GM12878 (cell line): ENCODE data around the gene ELP2. TPM values are rescaled to one million over a fixed set of nuclear protein-coding genes. Genes with fewer than 3 reads are reported as not detected.

Experiments used
- ATAC-seq: fragments of 200-7000 bp; cut with Tn5 transposase; 3 replicates; pipeline ENCODE4 v1.9.1; 2020; ENCODE audit warnings: mild to moderate bottlenecking, moderate library complexity
- BruUV-seq: library from RNA; stranded (reverse); fragments of 400-500 nt; replicated peaks from 2 replicates; lab custom pipeline; 2021; lab: Mats Ljungman, UMichigan
- CTCF ChIA-PET: fragments of 300-600 bp; sonication (Branson Sonifier 250); formaldehyde crosslinking; extraction: SDS; loops from one replicate; lab custom pipeline; 2021; ENCODE audit warnings: inconsistent platforms; lab: Yijun Ruan, JAX
- POLR2A ChIA-PET: fragments of 350-600 bp; formaldehyde crosslinking; extraction: SDS; loops from one replicate; lab custom pipeline; 2021; ENCODE audit warnings: inconsistent platforms; lab: Charles Lee
- RAD21 ChIA-PET: fragments of 300-600 bp; sonication (Branson Sonifier 250); formaldehyde crosslinking; loops from one replicate; lab custom pipeline; 2023; ENCODE audit warnings: antibody characterized with exemption; ENCODE audit not compliant: unreplicated experiment; lab: Charles Lee
- SMC1A ChIA-PET: fragments of 300-600 bp; sonication (Branson Sonifier 250); formaldehyde crosslinking; loops from one replicate; lab custom pipeline; 2023; ENCODE audit not compliant: unreplicated experiment, uncharacterized antibody; lab: Charles Lee
- DNase-seq: peaks from one replicate; pipeline ENCODE4 v3.0.0-alpha.2; 2011; ENCODE audit warnings: low read depth, low spot score
- FAIRE-seq: peaks from 3 replicates; lab custom pipeline; 2011; peaks lifted over from hg19 to GRCh38; lab: Jason Lieb, UNC
- H2AFZ ChIP-seq: 2 replicates; pipeline ENCODE4 v1.6.0; 2011; ENCODE audit warnings: low read depth, low read length, control low read depth; ENCODE audit not compliant: control insufficient read depth
- H3K27ac ChIP-seq: 2 replicates; pipeline ENCODE4 v1.5.1; 2011; ENCODE audit warnings: control low read depth; ENCODE audit not compliant: control insufficient read depth, insufficient read depth
- H3K27me3 ChIP-seq, 2 experiments: replicated peaks in 1 of 2; 2 replicates each; pipeline versions ENCODE4 v1.6.0 to v1.6.1; 2011; ENCODE audit warnings: low read length in 1 of 2; ENCODE audit not compliant: control insufficient read depth in 2 of 2, insufficient read depth in 2 of 2
- H3K36me3 ChIP-seq, 2 experiments: 2 replicates each; pipeline ENCODE4 v1.5.1; 2011; ENCODE audit warnings: low read length in 1 of 2; ENCODE audit not compliant: control insufficient read depth in 2 of 2, insufficient read depth in 2 of 2
- H3K4me1 ChIP-seq: 2 replicates; pipeline ENCODE4 v1.6.1; 2011; ENCODE audit warnings: mild to moderate bottlenecking, low read length, moderate library complexity, mixed read lengths; ENCODE audit not compliant: control insufficient read depth, insufficient read depth
- H3K4me2 ChIP-seq: 2 replicates; pipeline ENCODE4 v1.6.0; 2011; ENCODE audit warnings: control low read depth; ENCODE audit not compliant: control insufficient read depth, insufficient read depth
- H3K4me3 ChIP-seq: fragments of 200-600 bp; sonication (generic); 2 replicates; pipeline ENCODE4 v1.5.1; 2016
- H3K79me2 ChIP-seq: 2 replicates; pipeline ENCODE4 v1.6.0; 2011; ENCODE audit warnings: low read length; ENCODE audit not compliant: control insufficient read depth, insufficient read depth
- H3K9ac ChIP-seq: 2 replicates; pipeline ENCODE4 v1.8.0; 2011; ENCODE audit warnings: low read length, control low read depth, mixed read lengths; ENCODE audit not compliant: control insufficient read depth, insufficient read depth
- H3K9me3 ChIP-seq: replicated peaks from 3 replicates; pipeline ENCODE4 v1.5.1; 2011; ENCODE audit warnings: mild to moderate bottlenecking, low read length; ENCODE audit not compliant: control insufficient read depth, insufficient read depth
- H4K20me1 ChIP-seq: 2 replicates; pipeline ENCODE4 v1.6.0; 2011; ENCODE audit not compliant: control insufficient read depth, insufficient read depth
- EED ChIP-seq: sonication (generic); IDR thresholded peaks from 2 replicates; pipeline ENCODE4 v1.6.1; 2016; ENCODE audit warnings: antibody characterized with exemption, low read depth
- ESRRA ChIP-seq: IDR thresholded peaks from 2 replicates; pipeline ENCODE4 v1.6.1; 2012; ENCODE audit warnings: mild to moderate bottlenecking, low read length, improper control_type of control experiment
- ETV6 ChIP-seq, 2 experiments: fragments of 450-650 bp in 1 of 2; IDR thresholded peaks in 1 of 2; conservative IDR thresholded peaks in 1 of 2; 2 replicates each; pipeline ENCODE4 v1.6.1; 2014; ENCODE audit warnings: antibody characterized with exemption in 1 of 2, borderline replicate concordance in 1 of 2, low read depth in 1 of 2, mild to moderate bottlenecking in 1 of 2, moderate library complexity in 1 of 2
- FOXK2 ChIP-seq: fragments of 450-650 bp; IDR thresholded peaks from 2 replicates; pipeline ENCODE4 v1.6.1; 2017; ENCODE audit warnings: mild to moderate bottlenecking, moderate library complexity
- IRF4 ChIP-seq: IDR thresholded peaks from 2 replicates; pipeline ENCODE4 v1.6.1; 2011; ENCODE audit warnings: low read depth, low read length
- POLR2A ChIP-seq: IDR thresholded peaks from 2 replicates; pipeline ENCODE4 v1.6.1; 2011; ENCODE audit warnings: low read depth, mild to moderate bottlenecking, low read length
- SMAD1 ChIP-seq: fragments of 450-650 bp; IDR thresholded peaks from 2 replicates; pipeline ENCODE4 v1.6.1; 2018; ENCODE audit warnings: mild to moderate bottlenecking, low read depth; ENCODE audit not compliant: partially characterized antibody
- SPI1 ChIP-seq: IDR thresholded peaks from 2 replicates; pipeline ENCODE4 v1.6.1; 2011; ENCODE audit warnings: low read depth, mild to moderate bottlenecking, low read length, moderate library complexity, borderline replicate concordance; ENCODE audit not compliant: insufficient read depth
- TBL1XR1 ChIP-seq: IDR thresholded peaks from 2 replicates; pipeline ENCODE4 v1.6.1; 2012; ENCODE audit warnings: low read depth, low read length, improper control_type of control experiment
- ZSCAN29 ChIP-seq: fragments of 450-650 bp; IDR thresholded peaks from 2 replicates; pipeline ENCODE4 v1.6.1; 2017; ENCODE audit warnings: mild to moderate bottlenecking, moderate library complexity
- WGBS: methylation state at CpG from one replicate; pipeline ENCODE4 v1.1.6; 2016; ENCODE audit warnings: low lambda C conversion rate; ENCODE audit not compliant: insufficient replicate concordance, insufficient coverage; ENCODE audit errors: missing lambda C conversion rate; 5-methylcytosine and 5-hydroxymethylcytosine counted together
- in situ Hi-C: fragments of 300-500 bp; cut with MboI; formaldehyde crosslinking; loops from 9 replicates; pipeline ENCODE4 v1.14.3; 2018; ENCODE audit warnings: mixed read lengths
- intact Hi-C: fragments of 100-400 bp; cut with micrococcal nuclease; formaldehyde crosslinking; loops from one replicate; pipeline ENCODE4 v1.14.2; 2022; ENCODE audit not compliant: unreplicated experiment
- polyA plus RNA-seq, 11 experiments: library from polyadenylated mRNA; depleted of rRNA in 4 of 11; unstranded in 6 of 11; stranded (reverse) in 5 of 11; fragments of >200 nt; fragmentation: Nextera tagmentation in 4 of 11; fragmentation: Illumina TruSeq in 1 of 11; extraction: Ambion mirVana in 4 of 11; extraction: Trizol in 1 of 11; gene quantifications; 1 replicate in 1 of 11; 2 replicates in 10 of 11; pipeline versions ENCODE4 v1.2.1 to v1.2.3, GENCODE V29; 2011 to 2016; ENCODE audit warnings: inconsistent platforms in 2 of 11, missing spikeins in 2 of 11, low read depth in 1 of 11
- total RNA-seq, 4 experiments: library from RNA; depleted of rRNA in 3 of 4; stranded (reverse); fragments of >200 nt in 3 of 4; fragmentation: Illumina TruSeq in 1 of 4; extraction: Trizol in 1 of 4; gene quantifications; 2 replicates each; pipeline versions ENCODE4 v1.2.1 to v1.2.3, GENCODE V29; 2013 to 2021
- TF ChIP-seq, protein P1 (sequence below): fragments of 450-650 bp; IDR thresholded peaks from 2 replicates; pipeline ENCODE4 v1.6.1; 2014; ENCODE audit warnings: mild to moderate bottlenecking

Gene ELP2
- total and polyA plus RNA-seq, 10 of the 15 experiments (the other 5 are each of a cell fraction or from before 2014, with no cell fraction given), result 56.9 to 134 (median 88.5) TPM

DNA sequence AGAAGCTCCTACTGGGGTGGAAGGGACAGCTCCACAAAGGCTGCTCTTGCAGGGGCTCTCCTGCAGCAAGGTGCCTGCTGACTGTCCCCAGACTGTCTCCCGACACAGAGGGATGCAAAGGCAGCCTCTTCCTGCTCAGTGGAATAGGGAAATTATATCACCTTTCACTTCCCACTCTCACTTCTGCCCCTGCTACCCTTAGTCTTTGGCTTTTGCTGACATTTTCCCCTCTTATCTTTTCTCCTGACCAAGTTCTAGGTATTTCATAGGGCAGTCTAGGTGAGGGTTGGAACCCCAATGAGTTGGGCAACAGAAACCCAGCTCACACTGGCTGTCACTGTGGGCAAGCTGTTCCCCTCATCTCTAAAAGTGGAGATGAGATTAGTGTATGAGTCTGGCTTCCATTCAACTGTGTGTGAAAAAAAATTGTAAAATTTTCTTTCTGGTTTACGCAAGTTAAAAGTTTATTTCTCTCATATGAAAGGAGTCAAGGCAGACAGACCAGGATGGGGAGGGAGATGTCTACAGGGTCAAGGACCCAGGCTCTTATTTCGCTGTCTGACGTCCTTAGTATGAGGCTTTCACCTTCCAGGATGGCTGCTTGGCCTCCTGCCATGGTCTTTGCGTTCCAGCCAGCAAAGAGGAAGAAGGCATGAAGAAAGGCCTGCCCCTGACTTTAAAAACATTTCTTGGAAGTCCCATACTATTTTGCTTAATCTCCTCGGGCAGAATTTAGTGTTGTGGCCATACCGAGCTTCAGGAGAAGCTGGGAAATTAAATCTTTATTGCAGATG is 50.1 kb downstream of the ELP2 start:
- no peaks in the 10 kb centered on the region for H4K20me1 ChIP-seq
- SMC1A ChIA-PET, result interaction anchor here (0.7 to 1.7 kb wide), 3 partner anchors 103 to 647 kb away, joined by 3 to 6 read pairs (median 3); no protein-coding TSS in a partner anchor
- no peak overlapping the region for H3K27ac ChIP-seq
- peaks cover 8% of the 10 kb centered on the region for H3K4me1 ChIP-seq
- H3K36me3 ChIP-seq, result peaks cover 5 to 21% of the 10 kb centered on the region in 2 experiments; a peak in 3 of 4 replicates
- FAIRE-seq (no peak), ATAC-seq (peak; percentile 42), DNase-seq (no peak)
- H3K9ac ChIP-seq, result no peak overlapping the region
- in situ Hi-C loops, result no loop called here
- BruUV-seq, result no TSS peak
- no peak overlapping the region for H3K4me3 ChIP-seq
- RAD21 ChIA-PET, result no interaction called here
- H3K4me2 ChIP-seq, result no peak overlapping the region
- POLR2A ChIA-PET, result no interaction called here
- intact Hi-C loops, result no loop called here
- no peaks in the 10 kb centered on the region for H3K79me2 ChIP-seq
- TF ChIP-seq SMAD1, result no peak
- TF ChIP-seq, protein P1, sequence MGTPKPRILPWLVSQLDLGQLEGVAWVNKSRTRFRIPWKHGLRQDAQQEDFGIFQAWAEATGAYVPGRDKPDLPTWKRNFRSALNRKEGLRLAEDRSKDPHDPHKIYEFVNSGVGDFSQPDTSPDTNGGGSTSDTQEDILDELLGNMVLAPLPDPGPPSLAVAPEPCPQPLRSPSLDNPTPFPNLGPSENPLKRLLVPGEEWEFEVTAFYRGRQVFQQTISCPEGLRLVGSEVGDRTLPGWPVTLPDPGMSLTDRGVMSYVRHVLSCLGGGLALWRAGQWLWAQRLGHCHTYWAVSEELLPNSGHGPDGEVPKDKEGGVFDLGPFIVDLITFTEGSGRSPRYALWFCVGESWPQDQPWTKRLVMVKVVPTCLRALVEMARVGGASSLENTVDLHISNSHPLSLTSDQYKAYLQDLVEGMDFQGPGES, result no peak
- TF ChIP-seq FOXK2, result no peak
- TF ChIP-seq POLR2A, result 0 out of 2 replicates have a peak, but pooled peaks have one; percentile 22
- 0 out of 2 replicates have a peak, but pooled peaks have one; percentile 26 for TF ChIP-seq EED
- no peak for TF ChIP-seq ZSCAN29
- TF ChIP-seq IRF4, result no peak
- TF ChIP-seq ESRRA, result no peak
- peak; percentile 56; the same call in 1 of the 2 replicates for TF ChIP-seq SPI1
- TF ChIP-seq TBL1XR1, result no peak
- TF ChIP-seq ETV6 (conservative IDR thresholded peaks at IDR 0.05 in 1 of 2, IDR thresholded peaks at IDR 0.05 in 1 of 2; ENCODE audit: borderline replicate concordance in 1 of 2, low read depth in 1 of 2), result no peak
- no peaks in the 10 kb centered on the region for H3K9me3 ChIP-seq
- no peak overlapping the region for H2AFZ ChIP-seq
- no peaks in the 10 kb centered on the region for H3K27me3 ChIP-seq
- 67% methylated on average over 7 of the region's 7 CpGs for WGBS
- CTCF ChIA-PET, result no interaction called here
